Loucy (cell line): ENCODE results near the gene SGPL1.

ENCODE experiments used
- CTCF ChIP-seq: fragments of 200-600 bp; sonication (generic); conservative IDR thresholded peaks from 2 replicates; pipeline ENCODE4 v1.5.1; 2014; ENCODE audit warnings: mild to moderate bottlenecking, antibody characterized with exemption, low read length
- EZH2phosphoT487 ChIP-seq: fragments of 200-600 bp; IDR thresholded peaks from 2 replicates; pipeline ENCODE4 v1.6.1; 2018; ENCODE audit warnings: antibody characterized with exemption, mild to moderate bottlenecking, moderate library complexity, borderline replicate concordance

- TF ChIP-seq CTCF (no peak), EZH2phosphoT487 (no peak)
Observed at GRCh38 chr10:70811881-70812280, 3.9 kb upstream of the SGPL1 start.
